D721Med (cell line): ENCODE data around the gene HS6ST1.
"Not testable (repeated sequence)": the region's sequence is repeated elsewhere in the genome, so short reads cannot be mapped to it uniquely, and the experiment has no call there.

Experiments used
- DNase-seq: peaks from one replicate; pipeline ENCODE4 v3.0.0; 2011; ENCODE audit warnings: low spot score; ENCODE audit not compliant: insufficient read length
- FAIRE-seq: peaks from 2 replicates; lab custom pipeline; 2011; peaks lifted over from hg19 to GRCh38; lab: Jason Lieb, UNC
- CTCF ChIP-seq: IDR thresholded peaks from 2 replicates; pipeline ENCODE4 v1.5.1; 2012; ENCODE audit warnings: mild to moderate bottlenecking, control low read depth; ENCODE audit not compliant: insufficient read depth; ENCODE audit errors: missing control alignments

HS6ST1 gene

GRCh38 chr2:128320906-128321771, 2.5 kb upstream of the HS6ST1 start:
- DNase-seq (peak; percentile 14), FAIRE-seq (no peak)
- no peak for TF ChIP-seq CTCF

- TF ChIP-seq CTCF: no peak
- no peak for FAIRE-seq
- no peak for DNase-seq
Measured at GRCh38 chr2:128320192-128320905, 1.7 kb upstream of the HS6ST1 start.

- no peak for DNase-seq
- no peak for FAIRE-seq
- TF ChIP-seq CTCF: no peak
Measured at GRCh38 chr2:128319631-128320191, 1.0 kb upstream of the HS6ST1 start.

- not testable (repeated sequence) for FAIRE-seq, DNase-seq
Measured at GRCh38 chr2:128318245-128318644, 423 bp downstream of the HS6ST1 start.

GRCh38 chr2:128317899-128318225, 806 bp downstream of the HS6ST1 start:
- FAIRE-seq, DNase-seq: not testable (repeated sequence)

GRCh38 chr2:128317181-128317898, 1.3 kb downstream of the HS6ST1 start:
- FAIRE-seq (no peak), DNase-seq (peak; percentile 21)

GRCh38 chr2:128316777-128317180, 1.9 kb downstream of the HS6ST1 start:
- no peak for TF ChIP-seq CTCF
- DNase-seq: peak; percentile 16
- no peak for FAIRE-seq

More at GRCh38 chr2:128317181-128317898, 1.3 kb downstream of the HS6ST1 start:
- no peak for TF ChIP-seq CTCF
